SK-N-SH (cell line): ENCODE data around the gene CT55. TPM values are rescaled to one million over a fixed set of nuclear protein-coding genes. Genes with fewer than 3 reads are reported as not detected.

ENCODE experiments used
- CTCF ChIA-PET: fragments of 300-600, 350-600 bp; formaldehyde crosslinking; extraction: SDS; loops from one replicate; lab custom pipeline; 2021; lab: Yijun Ruan, JAX
- POLR2A ChIA-PET: fragments of 350-600 bp; sonication (Branson Sonifier 250); formaldehyde crosslinking; extraction: SDS; loops from one replicate; lab custom pipeline; 2020; ENCODE audit warnings: antibody characterized with exemption, inconsistent platforms; lab: Yijun Ruan, JAX
- DNase-seq: peaks from one replicate; pipeline ENCODE4 v3.0.0; 2012
- H2AFZ ChIP-seq: fragments of 200-600 bp; sonication (generic); 2 replicates; pipeline ENCODE4 v1.8.1; 2016; ENCODE audit warnings: antibody characterized with exemption, mild to moderate bottlenecking, low read depth
- H3F3A ChIP-seq: fragments of 200-600 bp; sonication (generic); replicated peaks from 2 replicates; pipeline ENCODE3; 2016; ENCODE audit warnings: antibody characterized with exemption, mild to moderate bottlenecking; ENCODE audit not compliant: insufficient read depth
- H3K27ac ChIP-seq, 2 experiments: fragments of 200-500 bp in 1 of 2; fragments of 200-600 bp in 1 of 2; sonication (Bioruptor generic) in 1 of 2; sonication (generic), shearing (Covaris generic) in 1 of 2; 2 replicates each; pipeline versions ENCODE4 v1.5.1 to v1.6.1; 2014 to 2016; ENCODE audit warnings: low read depth in 2 of 2, inconsistent platforms in 1 of 2, low read length in 1 of 2, mild to moderate bottlenecking in 1 of 2, mixed read lengths in 1 of 2
- H3K27me3 ChIP-seq: fragments of 200-600 bp; sonication (generic), shearing (Covaris generic); 2 replicates; pipeline ENCODE4 v1.6.1; 2016; ENCODE audit warnings: mixed run types; ENCODE audit not compliant: insufficient read depth
- H3K36me3 ChIP-seq, 2 experiments: fragments of 200-500 bp in 1 of 2; fragments of 200-600 bp in 1 of 2; sonication (Bioruptor generic) in 1 of 2; sonication (generic) in 1 of 2; replicated peaks in 1 of 2; 2 replicates each; pipeline versions ENCODE3 to v1.5.1; 2014 to 2016; ENCODE audit warnings: low read length in 1 of 2, mild to moderate bottlenecking in 1 of 2; ENCODE audit not compliant: insufficient read depth in 2 of 2, control insufficient read depth in 1 of 2
- H3K4me1 ChIP-seq, 2 experiments: fragments of 200-500 bp in 1 of 2; fragments of 200-600 bp in 1 of 2; sonication (Bioruptor generic) in 1 of 2; sonication (generic), shearing (Covaris generic) in 1 of 2; 2 replicates each; pipeline versions ENCODE4 v1.5.1 to v1.6.1; 2014 to 2016; ENCODE audit warnings: low read depth in 1 of 2, low read length in 1 of 2, mixed run types in 1 of 2; ENCODE audit not compliant: insufficient read depth in 2 of 2, control insufficient read depth in 1 of 2
- H3K4me2 ChIP-seq: fragments of 200-600 bp; sonication (generic), shearing (Covaris generic); 2 replicates; pipeline ENCODE4 v1.6.1; 2017; ENCODE audit warnings: mixed run types
- H3K4me3 ChIP-seq, 2 experiments: fragments of 200-500 bp in 1 of 2; fragments of 200-600 bp in 1 of 2; sonication (Bioruptor generic) in 1 of 2; sonication (generic), shearing (Covaris generic) in 1 of 2; 2 replicates each; pipeline versions ENCODE4 v1.5.1 to v1.8.1; 2014 to 2016; ENCODE audit warnings: low read depth in 2 of 2, inconsistent platforms in 1 of 2, low read length in 1 of 2, mild to moderate bottlenecking in 1 of 2, mixed read lengths in 1 of 2, moderate library complexity in 1 of 2
- H3K79me2 ChIP-seq: fragments of 200-600 bp; sonication (generic); 2 replicates; pipeline ENCODE4 v1.8.1; 2017; ENCODE audit warnings: mild to moderate bottlenecking; ENCODE audit not compliant: insufficient read depth
- H3K9ac ChIP-seq: fragments of 200-600 bp; sonication (generic); 2 replicates; pipeline ENCODE4 v1.6.1; 2017; ENCODE audit warnings: mixed run types
- H3K9me2 ChIP-seq: fragments of 200-600 bp; sonication (generic); 2 replicates; pipeline ENCODE4 v1.6.1; 2017; ENCODE audit warnings: mixed run types
- H3K9me3 ChIP-seq: fragments of 200-600 bp; sonication (generic); 2 replicates; pipeline ENCODE4 v1.6.1; 2017; ENCODE audit warnings: mixed run types, mild to moderate bottlenecking, moderate library complexity
- H4K20me1 ChIP-seq: fragments of 200-600 bp; sonication (generic); 2 replicates; pipeline ENCODE4 v1.6.1; 2017; ENCODE audit warnings: mild to moderate bottlenecking, mixed run types; ENCODE audit not compliant: insufficient read depth
- CTCF ChIP-seq: fragments of 200-600 bp; sonication (generic); IDR thresholded peaks from 2 replicates; pipeline ENCODE4 v1.6.1; 2017; ENCODE audit warnings: antibody characterized with exemption, mild to moderate bottlenecking, moderate library complexity
- ELF1 ChIP-seq: IDR thresholded peaks from 2 replicates; pipeline ENCODE4 v1.4.0; 2012
- EP300 ChIP-seq, 2 experiments: IDR thresholded peaks; 2 replicates each; pipeline versions ENCODE4 v1.4.0 to v1.6.1; 2012; ENCODE audit warnings: borderline replicate concordance in 1 of 2, low read depth in 1 of 2, low read length in 1 of 2
- EZH2phosphoT487 ChIP-seq: fragments of 200-600 bp; sonication (generic); IDR thresholded peaks from 2 replicates; pipeline ENCODE4 v1.6.1; 2017; ENCODE audit warnings: low read depth, mixed run types, mild to moderate bottlenecking, antibody characterized with exemption, moderate library complexity, borderline replicate concordance
- FOSL2 ChIP-seq: IDR thresholded peaks from 2 replicates; pipeline ENCODE4 v1.4.0; 2012; ENCODE audit warnings: low read depth, mild to moderate bottlenecking, moderate library complexity, borderline replicate concordance
- FOXJ3 ChIP-seq: sonication (generic); formaldehyde crosslinking; IDR thresholded peaks from 2 replicates; pipeline ENCODE4 v1.5.1; 2020; ENCODE audit warnings: mild to moderate bottlenecking, missing genetic modification reagents
- GABPA ChIP-seq: IDR thresholded peaks from 2 replicates; pipeline ENCODE4 v1.4.0; 2012; ENCODE audit warnings: low read depth, mild to moderate bottlenecking
- MXI1 ChIP-seq: IDR thresholded peaks from 2 replicates; pipeline ENCODE4 v1.6.1; 2012; ENCODE audit warnings: mild to moderate bottlenecking, low read depth, low read length, improper control_type of control experiment
- NFIC ChIP-seq: IDR thresholded peaks from 2 replicates; pipeline ENCODE4 v1.4.0; 2012; ENCODE audit warnings: borderline replicate concordance
- PBX3 ChIP-seq: IDR thresholded peaks from 2 replicates; pipeline ENCODE4; 2012
- RAD21 ChIP-seq: IDR thresholded peaks from 2 replicates; pipeline ENCODE4 v1.6.1; 2012; ENCODE audit warnings: mild to moderate bottlenecking, low read length
- RXRA ChIP-seq: IDR thresholded peaks from 2 replicates; pipeline ENCODE4 v1.4.0; 2012; ENCODE audit warnings: low read depth, mild to moderate bottlenecking, borderline replicate concordance
- SIN3A ChIP-seq: IDR thresholded peaks from 2 replicates; pipeline ENCODE4 v1.6.1; 2012; ENCODE audit warnings: low read depth, mild to moderate bottlenecking, low read length, moderate library complexity, borderline replicate concordance
- SMC3 ChIP-seq: IDR thresholded peaks from 2 replicates; pipeline ENCODE4 v1.6.1; 2012; ENCODE audit warnings: low read depth, low read length, improper control_type of control experiment
- TAF1 ChIP-seq: IDR thresholded peaks from 2 replicates; pipeline ENCODE4 v1.6.1; 2012; ENCODE audit warnings: low read depth, mild to moderate bottlenecking, low read length, moderate library complexity, borderline replicate concordance
- TCF12 ChIP-seq: IDR thresholded peaks from 2 replicates; pipeline ENCODE4 v1.4.0; 2012
- TEAD4 ChIP-seq: IDR thresholded peaks from 2 replicates; pipeline ENCODE4 v1.4.0; 2012; ENCODE audit warnings: mild to moderate bottlenecking, borderline replicate concordance; ENCODE audit not compliant: insufficient read depth
- USF2 ChIP-seq: fragments of 150-350 bp; IDR thresholded peaks from 2 replicates; pipeline ENCODE4 v1.6.1; 2017; ENCODE audit warnings: antibody characterized with exemption, low read length, low read depth, borderline replicate concordance
- YY1 ChIP-seq: IDR thresholded peaks from 2 replicates; pipeline ENCODE4 v1.4.0; 2012; ENCODE audit warnings: low read depth, mild to moderate bottlenecking
- WGBS: methylation state at CpG from one replicate; pipeline ENCODE4 v1.1.6; 2017; ENCODE audit warnings: low lambda C conversion rate; 5-methylcytosine and 5-hydroxymethylcytosine counted together
- polyA plus RNA-seq, 3 experiments: library from polyadenylated mRNA; depleted of rRNA; stranded (reverse); fragments of >200 nt; gene quantifications; 2 replicates each; pipeline ENCODE4 v1.2.3, GENCODE V29; 2012
- TF ChIP-seq, protein P1 (sequence below): IDR thresholded peaks from 2 replicates; pipeline ENCODE4 v1.4.0; 2012; ENCODE audit warnings: low read depth, borderline replicate concordance

The CT55 gene
- polyA plus RNA-seq, 1 of the 3 experiments (the other 2 are of a cell fraction), result 1.5 TPM

DNA sequence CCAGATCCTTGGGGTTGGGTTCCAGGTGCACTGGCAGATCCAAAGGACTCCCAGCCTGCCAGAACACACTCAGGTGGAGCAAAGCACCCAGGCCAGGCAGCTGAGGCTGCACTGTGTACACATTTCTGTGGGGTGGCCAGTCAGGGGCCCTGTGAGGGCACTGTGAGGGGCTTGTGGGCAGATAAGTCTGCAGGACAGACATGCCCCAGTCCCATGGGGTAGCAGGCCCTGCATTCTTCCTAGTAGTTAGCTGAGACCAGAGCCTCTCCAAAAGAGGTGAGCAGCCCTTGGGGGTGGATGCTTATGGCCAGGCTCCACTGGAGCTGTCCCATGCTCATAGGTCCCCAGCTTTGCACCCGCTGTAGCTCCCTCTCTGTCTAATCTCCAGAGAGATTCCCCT is 58.5 kb downstream of the CT55 start:
- no peak overlapping the region for H3K4me3 ChIP-seq
- H3K36me3 ChIP-seq, result no peaks in the 10 kb centered on the region
- 14% methylated on average over 1 of the region's 1 CpG for WGBS
- H3K4me1 ChIP-seq, result no peaks in the 10 kb centered on the region
- H3K27me3 ChIP-seq, result no peaks in the 10 kb centered on the region; the same call in 1 of the 2 replicates
- H2AFZ ChIP-seq, result no peak overlapping the region
- H3K9ac ChIP-seq, result no peak overlapping the region
- TF ChIP-seq TAF1, result no peak
- TF ChIP-seq EP300 (IDR thresholded peaks at IDR 0.05; ENCODE audit: borderline replicate concordance in 1 of 2, low read depth in 1 of 2, low read length in 1 of 2), result no peak
- TF ChIP-seq MXI1, result no peak
- no peak for TF ChIP-seq TEAD4
- ChIA-PET CTCF (interaction anchor here (0.8 kb wide), 1 partner anchor 25 kb away, joined by 3 read pairs; no protein-coding TSS in a partner anchor), POLR2A (no interaction called here)
- H4K20me1 ChIP-seq, result no peaks in the 10 kb centered on the region
- no peak overlapping the region for H3K4me2 ChIP-seq
- no peaks in the 10 kb centered on the region for H3F3A ChIP-seq
- no peaks in the 10 kb centered on the region for H3K79me2 ChIP-seq
- H3K27ac ChIP-seq, result no peak overlapping the region
- no peaks in the 10 kb centered on the region for H3K9me2 ChIP-seq
- H3K9me3 ChIP-seq, result no peaks in the 10 kb centered on the region
- no peak for DNase-seq

DNA sequence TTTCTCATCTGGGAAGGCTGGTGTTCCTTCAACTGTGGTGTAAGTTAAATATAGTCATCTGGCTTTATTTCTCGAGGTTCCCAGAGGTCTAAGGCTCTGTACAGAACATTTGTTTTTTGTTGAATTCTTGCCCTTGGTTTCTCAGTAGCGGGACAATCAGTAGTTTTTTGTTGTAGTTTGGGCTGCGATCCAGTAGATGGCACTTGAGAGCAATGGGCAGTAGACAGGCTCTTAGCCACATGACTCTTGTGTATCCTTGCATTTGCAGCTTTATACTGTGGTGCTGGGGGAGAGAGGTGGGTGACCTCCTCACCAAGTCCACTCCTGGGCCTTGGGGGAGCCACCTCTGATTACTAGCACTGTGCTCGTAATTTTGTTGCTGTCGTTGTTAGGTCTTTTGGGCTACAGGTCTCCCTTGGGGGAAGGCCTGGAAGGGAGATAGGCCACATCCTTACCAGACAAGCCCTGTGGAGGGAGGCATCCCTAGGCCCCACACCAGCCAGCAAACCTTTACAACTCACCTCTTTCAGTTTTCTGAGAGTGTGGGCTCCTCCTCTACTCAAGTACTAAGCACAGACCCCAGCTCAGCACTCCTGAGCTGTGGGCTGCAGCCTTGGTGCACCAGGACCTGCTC is 59.0 kb downstream of the CT55 start:
- TF ChIP-seq TAF1, result no peak
- TF ChIP-seq YY1, result no peak
- TF ChIP-seq MXI1, result no peak
- TF ChIP-seq RAD21, result peak; percentile 53
- no peak for TF ChIP-seq FOSL2
- TF ChIP-seq ELF1, result no peak
- TF ChIP-seq EZH2phosphoT487, result no peak
- TF ChIP-seq NFIC, result no peak
- TF ChIP-seq USF2, result no peak
- TF ChIP-seq RXRA, result no peak
- TF ChIP-seq PBX3, result no peak
- TF ChIP-seq SIN3A, result no peak
- TF ChIP-seq FOXJ3, result no peak
- TF ChIP-seq, protein P1, sequence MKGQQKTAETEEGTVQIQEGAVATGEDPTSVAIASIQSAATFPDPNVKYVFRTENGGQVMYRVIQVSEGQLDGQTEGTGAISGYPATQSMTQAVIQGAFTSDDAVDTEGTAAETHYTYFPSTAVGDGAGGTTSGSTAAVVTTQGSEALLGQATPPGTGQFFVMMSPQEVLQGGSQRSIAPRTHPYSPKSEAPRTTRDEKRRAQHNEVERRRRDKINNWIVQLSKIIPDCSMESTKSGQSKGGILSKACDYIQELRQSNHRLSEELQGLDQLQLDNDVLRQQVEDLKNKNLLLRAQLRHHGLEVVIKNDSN, result no peak
- no peak for TF ChIP-seq TCF12
- TF ChIP-seq GABPA, result no peak
- TF ChIP-seq CTCF, result peak; percentile 68
- TF ChIP-seq SMC3, result peak; percentile 32; the same call in 1 of the 2 replicates
- TF ChIP-seq, all 33 proteins: peak for 3
- Histone ChIP-seq H4K20me1 (no peaks in the 10 kb centered on the region), H3K27me3 (no peaks in the 10 kb centered on the region; the same call in 1 of the 2 replicates), H3K4me1 (no peaks in the 10 kb centered on the region), H2AFZ (no peak overlapping the region), H3K4me3 (no peak overlapping the region), H3K9me2 (no peaks in the 10 kb centered on the region), H3K9ac (no peak overlapping the region), H3K79me2 (no peaks in the 10 kb centered on the region), H3K36me3 (no peaks in the 10 kb centered on the region), H3K4me2 (no peak overlapping the region), H3K9me3 (no peaks in the 10 kb centered on the region), H3K27ac (no peak overlapping the region), H3F3A (no peaks in the 10 kb centered on the region)
- ChIA-PET POLR2A (no interaction called here), CTCF (interaction anchor here (0.8 to 1.0 kb wide), 3 partner anchors 11 to 74 kb away, joined by 3 to 5 read pairs (median 3); no protein-coding TSS in a partner anchor)
- peak; percentile 33 for DNase-seq
- 25% methylated on average over 5 of the region's 5 CpGs for WGBS
